Lower lobe of right lung (tissue), 2 donors: ENCODE data around the gene ASB1. TPM values are rescaled to one million over a fixed set of nuclear protein-coding genes. Genes with fewer than 3 reads are reported as not detected.

ENCODE experiments used
- ATAC-seq, 2 donors: fragments of 200-7000 bp; cut with Tn5 transposase; one replicate each; pipeline ENCODE4 v1.9.1; 2020 to 2022; ENCODE audit warnings: mild to moderate bottlenecking in 2 of 2, moderate library complexity in 2 of 2
- DNase-seq: peaks from one replicate; pipeline ENCODE4 v3.0.0-alpha.2; 2020
- H3K27ac ChIP-seq: fragments of 200-600 bp; one replicate; pipeline ENCODE4 v1.8.0; 2022
- H3K27me3 ChIP-seq: fragments of 200-600 bp; one replicate; pipeline ENCODE4 v1.8.0; 2022; ENCODE audit warnings: low read depth
- H3K36me3 ChIP-seq: fragments of 200-600 bp; one replicate; pipeline ENCODE4 v1.8.0; 2022; ENCODE audit warnings: mild to moderate bottlenecking
- H3K4me1 ChIP-seq: fragments of 200-600 bp; one replicate; pipeline ENCODE4 v1.8.0; 2022
- H3K4me3 ChIP-seq: fragments of 200-600 bp; one replicate; pipeline ENCODE4 v1.8.0; 2022; ENCODE audit warnings: mild to moderate bottlenecking
- H3K9me3 ChIP-seq: fragments of 200-600 bp; one replicate; pipeline ENCODE4 v1.8.0; 2022
- intact Hi-C: fragments of 100-400 bp; cut with DNase I; formaldehyde crosslinking; loops from one replicate; pipeline ENCODE4 v1.11.0; 2022
- total RNA-seq: library from RNA; stranded (reverse); fragmentation: NEBNext Ultra II Directional; extraction: Animal tissue kit (Norgen Biotek cat#: 25700); gene quantifications from one replicate; pipeline ENCODE4 v1.2.1, GENCODE V29; 2021
- TF ChIP-seq, protein P1 (sequence below): fragments of 200-600 bp; IDR thresholded peaks from one replicate; pipeline ENCODE4 v1.8.0; 2022; ENCODE audit warnings: antibody characterized with exemption, mild to moderate bottlenecking
- donor health status: DM: no; HTN: yes; CAD: no; lungs with severe emphysema.

ASB1 gene
- total RNA-seq, 1 donor from 2014 or later, result 20.7 TPM

DNA sequence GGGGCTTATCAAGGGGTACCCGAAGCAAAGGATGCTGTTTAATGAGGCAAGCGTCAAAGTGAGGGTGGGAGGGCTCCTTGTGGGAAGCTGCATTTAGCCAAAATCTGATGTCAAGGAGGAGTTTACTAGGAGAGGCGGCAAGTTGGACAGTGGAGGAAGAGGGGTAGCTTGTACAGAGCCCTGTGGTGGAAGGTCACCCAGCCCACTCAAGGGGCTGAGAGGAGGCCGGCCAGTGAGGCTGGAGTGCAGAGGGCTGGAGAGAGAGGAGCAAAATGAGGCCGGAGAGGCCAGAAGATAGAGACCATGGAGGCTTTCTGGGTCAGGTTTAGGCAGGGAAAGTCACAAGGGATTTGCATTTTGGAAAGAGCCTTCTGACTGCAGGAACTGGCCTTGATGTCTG lies 49.5 kb downstream of the ASB1 start:
- Histone ChIP-seq H3K4me1 (no peaks in the 10 kb centered on the region), H3K4me3 (no peak overlapping the region), H3K36me3 (no peaks in the 10 kb centered on the region), H3K27me3 (no peaks in the 10 kb centered on the region), H3K27ac (no peak overlapping the region), H3K9me3 (peaks cover 36% of the 10 kb centered on the region)
- TF ChIP-seq, protein P1, sequence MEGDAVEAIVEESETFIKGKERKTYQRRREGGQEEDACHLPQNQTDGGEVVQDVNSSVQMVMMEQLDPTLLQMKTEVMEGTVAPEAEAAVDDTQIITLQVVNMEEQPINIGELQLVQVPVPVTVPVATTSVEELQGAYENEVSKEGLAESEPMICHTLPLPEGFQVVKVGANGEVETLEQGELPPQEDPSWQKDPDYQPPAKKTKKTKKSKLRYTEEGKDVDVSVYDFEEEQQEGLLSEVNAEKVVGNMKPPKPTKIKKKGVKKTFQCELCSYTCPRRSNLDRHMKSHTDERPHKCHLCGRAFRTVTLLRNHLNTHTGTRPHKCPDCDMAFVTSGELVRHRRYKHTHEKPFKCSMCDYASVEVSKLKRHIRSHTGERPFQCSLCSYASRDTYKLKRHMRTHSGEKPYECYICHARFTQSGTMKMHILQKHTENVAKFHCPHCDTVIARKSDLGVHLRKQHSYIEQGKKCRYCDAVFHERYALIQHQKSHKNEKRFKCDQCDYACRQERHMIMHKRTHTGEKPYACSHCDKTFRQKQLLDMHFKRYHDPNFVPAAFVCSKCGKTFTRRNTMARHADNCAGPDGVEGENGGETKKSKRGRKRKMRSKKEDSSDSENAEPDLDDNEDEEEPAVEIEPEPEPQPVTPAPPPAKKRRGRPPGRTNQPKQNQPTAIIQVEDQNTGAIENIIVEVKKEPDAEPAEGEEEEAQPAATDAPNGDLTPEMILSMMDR, result no peak
- DNase-seq, result no peak
- intact Hi-C loops, result no loop called here
- no peak for ATAC-seq

DNA sequence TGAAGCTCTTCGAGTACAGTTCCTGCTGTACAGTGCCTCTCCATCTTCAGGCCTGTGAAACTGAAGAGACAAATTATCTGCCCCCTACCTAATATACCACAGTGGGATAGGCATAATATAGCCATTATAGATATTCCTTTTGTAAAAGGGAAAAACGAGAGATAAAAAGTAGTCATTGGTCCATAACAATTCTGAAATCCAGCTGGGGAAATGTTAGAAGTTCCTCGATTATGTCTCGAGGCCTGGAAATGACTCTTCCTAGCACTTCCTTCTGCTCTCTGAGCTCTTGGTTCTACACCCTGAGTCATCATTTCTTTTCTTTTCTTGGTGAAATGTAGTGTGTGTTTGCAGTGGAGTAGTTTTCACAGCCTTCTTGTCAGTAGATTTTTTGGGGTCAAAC lies 51.5 kb downstream of the ASB1 start:
- DNase-seq (no peak), ATAC-seq (no peak)
- H3K4me1 ChIP-seq, result no peaks in the 10 kb centered on the region
- H3K4me3 ChIP-seq, result no peak overlapping the region
- TF ChIP-seq, protein P1, result no peak
- H3K9me3 ChIP-seq, result peaks cover 27% of the 10 kb centered on the region
- intact Hi-C loops, result no loop called here
- H3K27ac ChIP-seq, result no peak overlapping the region
- H3K36me3 ChIP-seq, result no peaks in the 10 kb centered on the region
- no peaks in the 10 kb centered on the region for H3K27me3 ChIP-seq

DNA sequence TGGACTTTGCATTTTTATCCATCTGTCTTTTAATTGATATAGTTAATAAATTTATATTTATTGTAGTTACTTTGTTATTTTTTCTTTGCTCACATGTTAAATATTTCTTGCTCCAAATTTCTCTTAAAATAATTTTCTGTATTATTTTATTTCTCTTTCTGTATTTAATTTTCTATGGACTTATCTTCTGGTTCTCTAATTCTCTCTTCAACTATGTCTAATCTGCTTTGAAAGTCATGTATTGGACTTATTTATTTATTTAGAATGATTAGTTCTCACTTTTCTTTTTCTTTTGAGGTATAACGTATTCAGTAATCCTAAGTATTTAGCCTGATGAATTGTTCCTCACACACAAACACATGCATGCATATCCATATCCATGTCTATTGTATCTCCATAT lies 53.1 kb downstream of the ASB1 start:
- no peak overlapping the region for H3K27ac ChIP-seq
- no peak for ATAC-seq

DNA sequence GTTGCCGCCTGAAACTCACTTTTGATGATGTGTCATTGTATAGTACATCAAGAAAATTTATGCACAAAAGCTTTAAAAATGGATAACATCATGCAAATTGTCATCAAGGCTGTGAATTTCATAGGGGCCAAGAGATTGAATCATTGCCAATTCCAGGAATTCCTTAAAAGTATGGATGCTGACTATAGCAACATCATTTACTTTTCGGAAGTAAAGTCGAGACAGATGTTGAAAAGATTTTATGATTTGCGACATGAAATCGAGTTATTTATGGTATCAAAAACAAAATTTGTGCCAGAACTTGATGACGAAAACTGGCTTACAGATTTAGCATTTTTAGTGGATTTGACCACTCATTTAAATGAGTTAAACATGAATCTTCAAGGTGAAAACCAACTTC lies 56.3 kb downstream of the ASB1 start:
- H3K36me3 ChIP-seq, result no peaks in the 10 kb centered on the region
- H3K27me3 ChIP-seq, result no peaks in the 10 kb centered on the region
- DNase-seq (no peak), ATAC-seq (no peak)
- no peak overlapping the region for H3K27ac ChIP-seq
- H3K4me1 ChIP-seq, result no peaks in the 10 kb centered on the region
- H3K4me3 ChIP-seq, result no peak overlapping the region
- H3K9me3 ChIP-seq, result peaks cover 14% of the 10 kb centered on the region
- intact Hi-C loops, result no loop called here
- TF ChIP-seq, protein P1, result no peak

More for the DNA sequence above, 53.1 kb downstream of the ASB1 start:
- Histone ChIP-seq H3K9me3 (peaks cover 14% of the 10 kb centered on the region), H3K36me3 (no peaks in the 10 kb centered on the region), H3K4me1 (no peaks in the 10 kb centered on the region), H3K27me3 (no peaks in the 10 kb centered on the region), H3K4me3 (no peak overlapping the region)
- no peak for DNase-seq
- intact Hi-C loops, result no loop called here
- TF ChIP-seq, protein P1, result no peak

DNA sequence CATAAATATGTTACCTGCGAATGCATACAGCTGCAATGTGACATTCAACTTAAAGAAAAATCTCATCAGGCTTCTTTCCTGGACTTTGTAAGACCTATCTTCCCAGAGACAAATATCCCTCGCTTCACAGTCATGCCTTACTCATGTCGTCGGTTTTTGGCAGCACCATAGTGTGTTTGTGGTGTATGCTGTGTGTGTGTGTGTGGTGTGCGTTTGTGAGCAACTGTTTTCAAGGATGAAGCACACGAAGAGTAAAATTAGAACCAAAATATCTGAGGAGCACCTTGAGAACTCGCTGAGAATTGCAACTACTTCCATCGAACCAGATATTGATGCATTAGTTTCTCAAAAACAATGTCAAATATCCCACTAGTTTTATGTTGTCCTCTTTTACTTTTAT lies 56.9 kb downstream of the ASB1 start:
- Histone ChIP-seq H3K4me3 (no peak overlapping the region), H3K36me3 (no peaks in the 10 kb centered on the region), H3K27ac (no peak overlapping the region), H3K4me1 (no peaks in the 10 kb centered on the region), H3K9me3 (peaks cover 14% of the 10 kb centered on the region), H3K27me3 (no peaks in the 10 kb centered on the region)
- TF ChIP-seq, protein P1, result no peak
- ATAC-seq (no peak), DNase-seq (no peak)
- intact Hi-C loops, result no loop called here
